DMS153 (cell line): ENCODE data around the gene TRMT2B.
"Not testable (repeated sequence)": the region's sequence is repeated elsewhere in the genome, so short reads cannot be mapped to it uniquely, and the experiment has no call there.

ENCODE experiments used
- DNase-seq: peaks from one replicate; lab custom pipeline; 2025; lab: John Stamatoyannopoulos, UW

The TRMT2B gene, protein sequence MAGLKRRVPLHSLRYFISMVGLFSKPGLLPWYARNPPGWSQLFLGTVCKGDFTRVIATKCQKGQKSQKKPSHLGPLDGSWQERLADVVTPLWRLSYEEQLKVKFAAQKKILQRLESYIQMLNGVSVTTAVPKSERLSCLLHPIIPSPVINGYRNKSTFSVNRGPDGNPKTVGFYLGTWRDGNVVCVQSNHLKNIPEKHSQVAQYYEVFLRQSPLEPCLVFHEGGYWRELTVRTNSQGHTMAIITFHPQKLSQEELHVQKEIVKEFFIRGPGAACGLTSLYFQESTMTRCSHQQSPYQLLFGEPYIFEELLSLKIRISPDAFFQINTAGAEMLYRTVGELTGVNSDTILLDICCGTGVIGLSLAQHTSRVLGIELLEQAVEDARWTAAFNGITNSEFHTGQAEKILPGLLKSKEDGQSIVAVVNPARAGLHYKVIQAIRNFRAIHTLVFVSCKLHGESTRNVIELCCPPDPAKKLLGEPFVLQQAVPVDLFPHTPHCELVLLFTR

DNA sequence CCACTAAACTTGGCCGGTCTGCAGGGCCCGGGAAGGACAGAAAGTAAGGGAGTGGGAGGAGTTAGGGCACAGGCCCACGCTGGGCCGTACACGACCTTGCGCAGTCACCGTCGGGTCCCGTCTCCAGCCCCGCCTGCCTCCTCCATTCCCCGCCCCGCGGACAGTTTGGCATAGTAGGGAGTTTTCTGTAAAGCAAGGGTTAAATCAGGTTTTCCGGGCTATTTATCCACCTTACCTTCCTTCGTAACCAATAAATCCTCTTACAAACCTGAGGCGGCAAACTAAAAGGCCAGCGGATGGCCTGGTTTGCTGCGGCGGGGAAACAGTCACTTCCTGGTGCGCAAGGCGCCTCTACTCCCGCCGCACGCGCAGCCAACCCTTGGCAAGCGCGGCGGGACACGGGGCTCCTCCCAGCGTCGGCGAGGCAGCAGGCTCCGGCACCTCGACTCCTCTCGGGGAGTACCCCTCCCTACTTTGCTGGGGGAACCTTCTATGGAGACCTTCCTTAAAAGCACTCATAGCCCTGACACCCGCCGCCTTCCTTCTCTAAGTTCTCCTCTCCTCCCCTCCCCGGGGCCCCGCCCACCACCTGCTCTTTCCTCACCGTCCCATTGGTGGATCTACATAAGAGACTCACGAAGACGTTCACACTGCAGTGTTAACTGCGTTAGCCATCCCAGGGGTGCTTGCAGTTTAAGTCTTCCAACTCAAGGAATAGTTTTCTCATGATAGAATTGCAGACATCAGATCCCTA is at the start of gene TRMT2B:
TRMT2B (minus strand) TSS at position 563 of the 754 bp plus-strand sequence. CDS start 9,822 bp downstream, outside the sequence.
- DNase-seq = peak; percentile 40

DNA sequence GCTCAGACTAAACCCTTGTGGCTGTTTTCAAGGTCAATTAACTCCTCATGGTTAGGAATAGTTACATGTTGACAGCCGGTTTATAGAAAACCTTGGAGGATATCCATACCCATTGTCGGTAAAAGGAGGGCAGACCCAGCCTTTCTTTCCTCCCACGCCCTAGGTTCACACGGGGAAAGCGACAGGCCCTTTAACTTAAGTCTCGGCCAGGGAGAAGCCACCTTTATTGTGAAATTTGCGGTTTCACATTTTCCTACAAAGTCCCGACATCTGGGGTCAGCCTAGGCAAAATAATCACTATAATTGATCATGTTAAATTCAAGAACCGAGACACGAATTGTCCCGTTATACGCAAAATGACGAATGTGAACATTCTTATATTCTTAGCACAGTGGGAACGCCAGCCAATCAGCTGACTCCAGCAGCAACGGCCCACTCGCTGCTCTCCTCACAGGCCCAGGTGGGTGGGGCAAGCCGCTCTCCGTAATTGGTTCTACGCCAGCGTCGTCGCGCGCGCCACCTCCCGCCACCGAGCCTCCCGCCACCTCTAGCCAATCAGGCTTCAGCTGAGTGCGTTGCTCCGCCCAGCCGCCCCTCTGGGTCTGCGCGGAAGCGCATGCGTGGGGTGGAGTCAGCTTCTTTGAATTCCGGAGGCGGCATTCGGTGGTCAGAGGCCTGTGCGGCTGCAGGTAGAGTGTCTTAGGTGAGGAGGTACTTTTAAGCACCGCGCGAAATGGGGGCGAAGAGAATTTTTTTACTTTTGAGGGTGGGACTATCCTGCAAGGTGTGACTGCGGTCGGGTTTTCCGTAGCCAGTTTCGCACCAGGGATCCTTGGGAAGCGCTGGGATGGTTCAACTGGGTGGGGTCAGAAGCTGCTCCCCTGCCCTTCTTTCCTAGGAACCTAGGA is 45.9 kb upstream of the TRMT2B start, which contains the start of gene CENPI:
CENPI (plus strand) TSS at position 659 of the 908 bp plus-strand sequence. CDS start 2,867 bp downstream, outside the sequence.
- DNase-seq = peak; percentile 84

DNA sequence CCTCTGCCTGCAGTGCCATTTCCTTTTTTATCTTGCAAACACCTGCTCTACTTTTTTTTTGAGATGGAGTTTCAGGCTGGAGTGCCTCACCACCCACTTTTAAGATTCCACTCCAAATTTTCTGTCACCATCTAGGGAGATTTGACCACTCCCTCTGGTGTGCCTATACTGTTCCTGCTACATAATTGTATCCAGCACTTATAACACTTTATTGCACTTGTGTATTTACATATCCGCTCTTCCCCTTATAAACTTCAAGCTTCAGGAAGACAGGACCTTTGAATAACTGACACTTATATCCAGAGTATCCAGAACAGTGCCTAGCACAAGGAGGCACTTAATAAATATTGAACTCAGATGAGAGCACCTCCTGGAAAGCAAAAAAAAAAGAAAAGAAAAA is 39.9 kb upstream of the TRMT2B start:
- DNase-seq = no peak

DNA sequence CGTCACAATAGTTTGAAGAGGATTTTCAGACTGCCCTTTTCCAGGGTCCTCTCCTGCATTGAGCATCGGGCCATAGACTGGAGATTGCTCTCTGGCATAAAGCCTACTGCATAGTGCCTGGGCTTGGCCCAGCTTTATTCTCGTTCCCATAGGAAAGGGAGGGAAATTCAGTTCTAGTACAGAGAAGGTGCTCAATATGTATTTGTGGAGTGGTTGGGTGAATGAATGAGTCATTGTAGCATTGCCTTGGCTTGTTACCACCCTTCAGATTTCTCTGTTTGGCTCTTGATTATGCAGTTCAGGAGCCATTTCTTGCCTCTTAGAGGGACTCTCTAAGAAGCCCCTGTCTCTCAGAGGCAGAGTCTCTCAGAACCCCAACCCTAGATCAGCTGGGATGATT is 29.3 kb upstream of the TRMT2B start:
- DNase-seq = no peak

DNA sequence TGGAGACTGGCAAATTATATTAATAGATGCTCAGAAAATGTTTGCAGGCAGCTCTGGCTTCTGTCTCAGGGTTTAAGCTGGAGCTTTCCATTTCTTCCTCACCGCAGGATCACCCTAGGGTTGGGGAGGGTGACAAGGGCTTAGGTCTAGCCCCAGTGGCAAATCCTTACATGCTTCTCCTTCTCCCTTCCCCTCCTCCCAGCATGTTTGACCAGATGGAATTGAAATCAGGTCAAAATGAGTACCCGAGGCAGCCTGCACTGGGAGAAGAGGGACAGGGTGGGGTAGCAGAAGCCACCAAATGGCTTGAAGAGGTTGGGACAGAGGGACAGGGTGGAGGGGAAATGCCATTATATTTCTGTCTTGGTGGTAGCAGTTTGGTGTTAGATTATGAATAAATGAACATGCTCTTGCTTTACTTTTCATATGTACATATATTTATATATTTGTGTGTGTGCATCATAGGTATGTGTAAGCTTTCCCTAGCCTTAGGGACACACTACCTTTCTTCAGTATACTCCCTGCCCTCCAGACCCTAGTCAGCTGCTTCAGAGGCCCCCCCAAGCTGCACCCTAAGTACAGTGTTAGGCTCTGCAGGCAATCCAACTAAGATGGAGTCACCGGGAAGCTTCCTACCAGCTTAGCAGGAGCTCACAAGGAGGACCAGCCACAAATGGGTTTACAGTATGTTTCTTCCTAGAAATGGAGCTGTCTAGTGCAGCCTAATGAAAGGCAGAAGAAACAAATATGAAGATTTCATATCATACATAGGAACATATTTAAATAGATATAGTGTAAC is 28.6 kb upstream of the TRMT2B start:
- no peak for DNase-seq

DNA sequence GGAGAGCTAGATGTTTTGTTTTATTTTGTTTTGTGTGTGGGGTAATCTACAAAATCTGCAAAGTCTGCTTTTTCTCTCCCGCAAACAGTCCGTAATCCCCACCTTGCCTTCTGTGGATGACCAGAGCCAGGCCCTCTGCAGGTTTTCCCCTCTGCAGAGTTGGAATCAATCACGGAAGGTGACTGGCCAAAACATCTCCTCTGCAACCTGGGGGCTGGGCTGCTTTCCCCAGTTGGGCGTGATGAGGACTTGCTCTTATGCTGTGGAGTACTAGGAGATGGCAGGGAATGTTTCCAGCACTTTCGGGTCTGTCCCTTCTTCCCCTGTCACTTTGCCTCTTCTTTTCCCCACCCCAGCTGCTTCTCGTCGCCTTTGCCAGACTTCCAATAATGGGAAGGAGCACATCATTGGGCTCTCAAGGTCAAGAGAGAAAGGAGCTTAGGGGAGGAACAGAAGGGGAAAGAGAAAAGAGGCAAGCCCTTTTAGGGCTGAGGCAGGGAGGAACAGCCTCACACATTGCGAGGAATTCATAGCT is 27.9 kb upstream of the TRMT2B start:
- no peak for DNase-seq

DNA sequence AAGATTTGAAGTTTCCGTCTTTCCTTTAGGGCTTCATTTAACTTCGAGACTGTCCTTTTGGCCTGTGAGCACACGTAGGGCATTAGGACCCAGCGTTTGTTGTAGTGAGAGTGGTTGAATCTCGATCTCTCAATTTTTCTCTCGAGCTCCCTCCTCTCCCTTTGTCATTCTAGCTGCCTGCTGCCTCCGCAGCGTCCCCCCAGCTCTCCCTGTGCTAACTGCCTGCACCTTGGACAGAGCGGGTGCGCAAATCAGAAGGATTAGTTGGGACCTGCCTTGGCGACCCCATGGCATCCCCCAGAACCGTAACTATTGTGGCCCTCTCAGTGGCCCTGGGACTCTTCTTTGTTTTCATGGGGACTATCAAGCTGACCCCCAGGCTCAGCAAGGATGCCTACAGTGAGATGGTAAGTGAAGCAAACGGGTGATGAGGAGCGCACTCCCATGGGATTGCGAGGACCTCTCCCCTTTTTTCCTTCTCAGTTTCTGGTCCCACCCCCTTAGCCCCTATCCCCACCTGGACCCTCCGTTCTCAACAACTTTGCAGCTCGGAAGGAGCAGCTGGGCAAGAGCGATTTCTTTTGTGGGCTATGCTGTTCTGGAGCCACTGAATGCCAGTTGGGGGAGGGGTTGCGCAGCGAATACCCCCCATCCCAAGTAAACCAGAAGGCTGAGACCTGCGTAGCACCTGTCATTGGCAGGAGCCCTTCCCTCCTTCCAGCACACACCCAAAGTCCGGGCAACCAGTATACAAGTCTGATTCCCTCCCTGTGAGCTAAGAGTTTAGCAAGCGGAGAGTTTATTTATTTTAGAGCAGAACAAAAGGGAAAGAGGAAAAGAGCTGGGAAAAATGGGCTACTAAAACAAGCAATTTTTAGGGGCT is 27.0 kb upstream of the TRMT2B start, which contains the start of gene TMEM35A:
TMEM35A (plus strand) TSS at position 164 of the 883 bp plus-strand sequence; CDS start at position 288, 124 bp downstream.
- DNase-seq = no peak

DNA sequence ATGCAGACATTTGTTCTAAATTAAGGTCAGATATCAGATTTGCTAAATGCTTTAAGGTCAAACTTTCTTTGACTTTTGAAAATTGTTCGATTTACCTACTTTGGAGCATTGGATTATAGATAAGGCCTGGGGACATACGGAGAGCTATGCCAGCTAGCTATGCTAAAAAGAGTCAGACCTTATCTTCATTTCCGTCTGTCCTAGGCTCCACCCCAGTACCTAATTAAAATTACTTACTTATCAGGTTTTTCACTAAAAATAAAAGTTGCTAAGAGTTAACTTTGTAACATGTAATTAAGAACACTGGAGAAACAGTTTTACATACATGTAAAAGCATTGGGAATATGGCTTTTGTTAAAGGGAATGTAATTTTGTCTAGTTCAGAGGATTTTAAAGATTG is 19.7 kb upstream of the TRMT2B start:
- DNase-seq = no peak

DNA sequence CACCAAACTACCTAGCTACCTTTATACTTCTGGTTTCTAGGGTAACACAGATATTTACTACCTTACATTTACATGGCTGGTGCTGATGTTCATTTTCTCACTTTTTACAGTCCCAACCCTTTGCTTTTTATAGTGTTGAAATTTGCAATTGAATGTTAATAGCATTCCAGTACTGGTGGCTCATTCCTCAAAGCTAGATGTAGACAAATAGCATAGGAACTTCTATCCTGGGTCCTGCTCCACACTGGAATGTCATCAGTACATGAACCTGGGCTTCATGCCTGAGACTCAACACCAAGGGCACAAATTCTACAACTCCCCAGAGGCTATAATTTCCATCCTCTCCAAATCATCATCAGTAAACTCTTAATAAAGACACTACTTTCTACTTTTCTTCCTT is 10.3 kb upstream of the TRMT2B start:
- DNase-seq = no peak

DNA sequence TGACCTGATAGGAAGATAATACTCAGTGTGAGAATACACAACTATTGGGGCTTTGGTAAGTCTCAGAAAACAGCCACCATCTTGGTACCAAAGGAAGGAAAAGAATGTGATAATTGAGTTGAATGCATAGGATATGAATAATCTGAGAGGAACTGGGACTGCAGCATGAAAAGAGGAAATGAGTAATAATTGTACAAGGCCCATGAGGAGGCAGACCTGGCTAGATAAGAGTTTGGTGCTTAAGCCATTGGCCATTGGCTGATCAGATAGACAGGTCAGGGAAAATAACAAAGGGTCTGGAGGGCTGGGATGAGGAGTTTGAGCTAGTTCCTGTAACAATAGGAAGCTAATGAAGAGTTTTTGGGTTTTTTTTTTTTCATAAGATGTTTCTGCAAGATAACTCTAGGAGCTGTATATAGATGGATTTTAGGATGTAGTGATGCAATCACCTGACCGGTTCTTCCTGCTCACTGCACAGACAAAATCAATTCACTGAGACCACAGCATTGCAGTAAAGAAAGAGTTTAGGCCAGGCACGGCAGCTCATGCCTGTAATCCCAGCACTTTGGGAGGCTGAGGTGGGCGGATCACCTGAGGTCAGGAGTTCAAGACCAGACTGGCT is 5.3 kb upstream of the TRMT2B start:
- no peak for DNase-seq

DNA sequence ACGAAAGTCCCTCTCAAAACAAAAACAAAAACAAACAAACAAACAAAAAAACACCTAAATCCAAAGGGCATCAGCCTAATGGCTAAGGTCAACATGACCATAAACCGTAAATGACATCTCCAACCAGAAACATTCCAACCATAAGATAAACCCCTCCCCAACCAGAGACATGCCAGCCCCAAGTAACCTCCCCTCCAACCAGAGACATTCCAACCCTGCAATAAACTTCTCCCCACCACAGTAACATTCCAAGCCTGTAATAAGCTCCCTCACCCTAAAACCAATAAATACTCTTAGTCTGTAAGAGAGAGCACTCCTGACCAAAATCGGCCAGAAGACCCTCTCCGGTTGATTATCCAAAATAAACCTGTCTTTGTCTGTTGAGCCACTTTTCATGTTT is 4.6 kb upstream of the TRMT2B start:
- DNase-seq = not testable (repeated sequence)

DNA sequence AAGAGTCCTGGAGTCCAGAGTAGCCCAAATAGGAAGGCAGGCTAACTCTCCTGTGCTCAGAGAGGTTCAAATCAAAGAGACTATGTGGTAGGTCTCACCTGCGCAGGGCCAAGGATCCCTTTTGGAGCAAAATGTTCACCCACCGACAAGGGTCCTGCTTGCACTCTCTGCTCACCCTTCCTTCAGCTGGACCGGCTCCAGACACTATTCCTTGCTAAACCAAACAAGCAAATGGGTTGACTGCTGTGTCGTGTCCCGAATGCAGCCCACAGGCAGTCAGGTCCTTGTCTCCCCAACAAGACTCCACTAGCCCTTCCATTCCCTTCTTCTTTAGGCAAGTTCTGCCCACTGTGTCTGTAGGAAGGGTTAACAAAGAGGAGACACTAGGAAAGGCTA is 760 bp downstream of the TRMT2B start:
- no peak for DNase-seq

DNA sequence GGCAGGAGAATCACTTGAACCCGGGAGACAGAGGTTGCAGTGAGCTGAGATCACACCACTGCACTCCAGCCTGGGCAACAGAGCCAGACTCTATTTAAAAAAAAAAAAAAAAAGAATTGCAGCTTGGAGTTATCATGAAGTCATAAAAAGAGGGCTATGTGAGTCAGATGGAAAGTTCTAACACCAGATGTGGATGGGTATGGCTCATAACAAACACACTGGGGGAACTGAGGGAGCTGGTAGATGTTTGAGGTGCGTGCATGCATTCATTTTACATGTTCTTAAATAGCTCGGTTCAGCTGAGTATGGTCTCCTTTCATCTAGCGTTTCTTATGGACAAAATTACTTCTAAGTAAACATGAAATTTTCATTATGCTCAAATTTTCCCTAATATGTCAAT is 11.7 kb downstream of the TRMT2B start:
- DNase-seq = no peak

DNA sequence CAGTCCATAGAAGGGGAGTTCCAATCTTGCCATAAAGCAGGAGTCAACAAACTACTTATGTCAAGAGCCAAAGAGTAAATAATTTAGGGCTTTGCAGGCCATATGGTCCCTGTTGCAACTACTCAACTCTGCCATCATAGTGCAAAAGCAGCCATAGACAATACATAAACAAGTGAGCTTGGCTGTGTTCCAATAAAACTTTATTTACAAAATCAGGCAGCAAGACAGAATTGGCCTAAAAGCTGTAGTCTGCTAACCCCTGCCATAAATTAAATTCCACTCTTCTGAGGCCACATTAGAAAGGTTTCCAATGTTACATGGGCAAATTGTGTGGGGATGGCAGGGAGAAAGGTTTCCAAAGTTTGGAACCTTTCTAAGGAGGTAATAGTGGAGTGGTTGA is 14.7 kb downstream of the TRMT2B start:
- no peak for DNase-seq

DNA sequence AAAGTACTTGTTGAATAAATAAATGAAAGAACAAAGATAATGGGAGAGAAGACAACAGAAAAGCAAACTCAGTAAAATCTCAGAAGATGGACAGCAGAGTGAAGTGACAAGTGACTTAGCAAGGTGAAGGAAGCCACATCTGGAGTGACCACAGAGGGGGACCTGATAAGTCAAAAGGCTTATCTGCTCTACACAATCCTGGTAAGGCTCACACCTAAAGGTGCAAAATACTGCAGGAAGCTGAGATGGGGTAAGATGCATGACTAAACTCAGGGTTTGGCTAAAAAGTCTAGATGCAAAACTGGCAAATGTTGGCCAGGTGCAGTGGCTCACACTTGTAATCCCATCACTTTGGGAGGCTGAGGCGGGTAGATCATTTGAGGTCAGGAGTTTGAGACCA is 22.2 kb downstream of the TRMT2B start:
- DNase-seq = no peak

DNA sequence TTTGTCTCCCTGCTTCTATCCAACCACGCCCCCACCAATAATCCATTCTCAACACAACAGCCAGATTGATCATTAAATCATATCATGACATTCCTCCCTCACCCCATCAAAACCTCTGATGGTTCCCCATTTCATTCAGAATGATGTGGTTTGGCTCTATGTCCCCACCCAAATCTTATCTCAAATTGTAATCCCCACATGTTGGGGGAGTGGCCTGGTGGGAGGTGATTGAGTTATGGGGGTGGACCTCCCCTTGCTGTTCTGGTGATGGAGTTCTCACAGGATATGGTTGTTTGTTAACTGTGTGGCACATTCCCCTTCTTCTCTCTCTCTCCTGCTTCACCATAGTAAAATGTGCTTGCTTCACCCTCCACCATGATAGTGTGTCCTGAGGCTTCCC is 23.3 kb downstream of the TRMT2B start:
- DNase-seq = no peak

DNA sequence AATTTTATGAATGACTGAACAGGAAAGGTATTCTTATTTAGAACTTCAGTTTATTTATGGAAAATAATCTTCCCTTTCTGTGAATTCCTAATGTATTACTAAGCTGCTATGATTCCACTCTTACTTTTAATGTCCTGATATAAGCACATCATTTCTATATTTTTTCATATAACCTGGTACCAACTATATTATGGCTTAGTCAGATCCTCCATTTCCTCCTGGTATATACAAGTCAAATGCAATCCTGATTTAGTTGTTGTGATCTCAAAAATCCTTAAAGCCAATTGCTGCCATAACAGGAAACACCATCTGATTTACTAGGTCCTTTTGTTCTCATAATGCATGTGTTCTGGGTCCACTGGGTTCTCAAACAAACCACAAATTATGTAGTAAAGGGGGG is 26.8 kb downstream of the TRMT2B start:
- no peak for DNase-seq

DNA sequence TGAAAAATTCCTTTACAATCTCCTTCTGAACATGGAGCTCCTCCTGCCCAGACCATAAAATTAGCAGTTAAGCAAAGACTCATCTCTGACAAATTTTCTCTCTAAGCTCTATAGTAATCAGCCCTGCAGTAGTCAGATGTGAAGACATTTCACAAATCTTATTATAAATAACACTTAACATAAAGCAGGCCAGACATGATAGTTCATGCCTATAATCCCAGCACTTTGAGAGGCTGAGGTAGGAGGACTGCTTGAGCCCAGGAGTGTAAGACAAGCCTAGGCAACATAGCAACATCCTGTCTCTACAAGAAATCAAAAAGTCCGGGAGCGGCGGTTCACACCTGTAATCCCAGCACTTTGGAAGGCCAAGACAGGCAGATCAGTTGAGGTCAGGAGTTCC is 29.9 kb downstream of the TRMT2B start:
- no peak for DNase-seq

DNA sequence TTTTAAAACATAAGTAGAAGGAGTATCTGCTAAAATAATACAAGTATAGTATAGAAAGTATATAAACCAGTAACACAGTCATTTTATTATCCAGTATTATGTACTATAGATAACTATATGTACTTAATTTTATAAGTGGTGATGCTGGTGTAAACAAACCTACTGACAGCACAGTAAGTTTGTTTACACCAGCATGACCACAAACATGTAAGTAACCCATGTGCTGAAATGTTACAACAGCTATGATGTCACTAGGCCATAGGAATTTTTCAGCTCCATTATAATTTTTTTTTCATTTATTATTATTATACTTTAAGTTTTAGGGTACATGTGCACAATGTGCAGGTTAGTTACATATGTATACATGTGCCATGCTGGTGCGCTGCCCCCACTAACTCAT is 39.9 kb downstream of the TRMT2B start:
- DNase-seq = not testable (repeated sequence)
